ENCODE measurements around the gene DCAF17.
"Not testable (repeated sequence)": the region's sequence is repeated elsewhere in the genome, so short reads cannot be mapped to it uniquely, and the experiment has no call there.

DCAF17 gene

DNA sequence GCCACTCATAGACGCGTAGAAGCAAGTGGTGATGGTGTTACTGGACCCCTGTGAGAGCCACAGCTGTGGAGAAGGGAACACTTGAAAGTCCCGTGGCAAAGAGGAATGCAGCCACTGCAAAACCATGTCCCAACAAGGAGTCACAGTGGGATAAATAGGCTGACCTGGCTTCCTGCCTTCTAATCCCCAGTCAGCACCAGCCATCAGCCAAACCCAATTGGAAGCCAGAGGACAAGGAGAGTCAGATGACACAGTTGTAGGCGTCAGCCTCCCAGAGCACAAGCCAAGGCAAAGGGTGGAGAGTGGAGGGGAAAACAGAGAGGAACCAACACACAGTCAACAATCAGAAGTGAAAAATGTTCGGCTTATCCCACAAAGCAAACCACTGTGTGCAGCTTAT lies 82.8 kb downstream of the DCAF17 start:
- no peak for DNase-seq

DNA sequence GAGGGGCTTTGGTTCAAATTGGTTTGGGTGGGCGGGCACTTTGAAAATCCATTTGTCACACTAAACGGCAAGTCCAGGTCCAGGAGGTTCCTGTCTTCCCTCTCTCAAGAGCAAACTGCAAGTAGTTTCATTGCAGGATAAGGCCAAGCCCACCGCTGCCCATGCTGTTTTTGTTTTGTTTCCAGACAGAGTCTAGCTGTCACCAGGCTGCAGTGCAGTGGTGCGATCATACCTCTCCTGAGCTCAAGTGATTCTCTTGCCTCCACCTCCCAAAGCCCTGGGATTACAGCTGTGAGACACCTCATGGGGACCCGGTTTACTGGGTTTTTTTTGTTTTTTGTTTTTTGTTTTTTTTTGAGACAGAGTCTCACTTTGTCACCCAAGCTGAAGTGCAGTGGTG lies 86.4 kb downstream of the DCAF17 start:
- no peak for DNase-seq

DNA sequence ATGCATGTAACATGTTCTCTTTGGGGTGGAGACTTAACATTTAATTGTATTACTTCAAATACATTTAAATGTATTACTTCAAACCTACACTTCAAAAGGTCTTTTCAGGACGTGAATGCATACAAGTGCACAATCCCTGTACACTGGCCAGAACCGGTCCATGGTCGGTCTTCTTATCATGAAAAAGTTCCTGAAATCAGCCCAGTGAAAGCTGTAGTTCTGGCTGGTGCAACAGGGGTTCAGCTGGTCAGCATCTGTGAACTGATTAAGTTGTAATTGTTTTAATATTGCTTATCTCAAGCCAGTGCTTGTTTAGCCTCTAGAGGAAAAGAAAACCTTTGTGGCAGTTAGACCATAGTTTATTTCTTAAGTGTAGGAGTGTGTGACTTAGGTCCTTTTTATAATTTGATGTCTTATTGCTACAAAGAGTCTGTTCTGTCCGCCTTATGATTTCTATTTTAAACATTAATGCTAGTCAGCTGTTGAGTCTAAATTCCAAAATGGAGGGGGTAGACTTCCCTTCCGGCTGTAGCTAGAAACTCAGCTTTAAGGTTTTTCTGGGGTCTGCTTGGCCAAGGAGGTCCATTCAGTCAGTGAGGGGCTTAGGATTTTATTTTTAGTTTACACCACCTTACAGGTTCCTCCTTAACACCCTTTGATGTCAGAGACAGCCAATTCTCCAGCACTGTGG lies 87.5 kb downstream of the DCAF17 start:
- DNase-seq, result no peak

DNA sequence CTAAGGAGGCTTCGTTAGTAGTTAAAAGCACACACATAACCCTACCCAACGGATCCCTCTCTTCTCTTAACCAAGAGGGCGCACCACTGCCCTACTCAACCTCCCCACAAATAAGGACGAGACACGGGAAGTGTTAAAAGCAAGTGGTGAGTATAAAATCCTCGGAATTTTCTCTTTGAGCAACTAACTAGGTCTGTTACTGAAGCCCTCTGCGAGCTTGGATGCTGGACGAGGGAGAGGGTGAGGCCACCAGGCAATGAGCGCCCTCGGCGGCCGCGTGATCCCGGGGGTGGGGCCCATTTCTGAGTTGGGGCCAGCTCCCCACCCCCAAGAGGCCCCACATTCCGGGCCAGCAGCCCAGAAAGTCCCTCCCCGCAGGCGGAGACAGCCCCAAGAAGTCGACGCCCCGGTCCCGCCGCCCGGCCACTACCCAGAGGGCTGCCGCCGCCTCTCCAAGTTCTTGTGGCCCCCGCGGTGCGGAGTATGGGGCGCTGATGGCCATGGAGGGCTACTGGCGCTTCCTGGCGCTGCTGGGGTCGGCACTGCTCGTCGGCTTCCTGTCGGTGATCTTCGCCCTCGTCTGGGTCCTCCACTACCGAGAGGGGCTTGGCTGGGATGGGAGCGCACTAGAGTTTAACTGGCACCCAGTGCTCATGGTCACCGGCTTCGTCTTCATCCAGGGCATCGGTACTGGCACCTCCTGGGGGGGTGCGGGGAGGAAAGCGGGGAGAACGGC lies 88.2 kb downstream of the DCAF17 start, which contains the start of gene CYBRD1:
TSS of gene CYBRD1 (plus strand) at position 423 of the 736 bp plus-strand sequence. CDS start at position 495, 72 bp downstream.
- DNase-seq, result no peak

DNA sequence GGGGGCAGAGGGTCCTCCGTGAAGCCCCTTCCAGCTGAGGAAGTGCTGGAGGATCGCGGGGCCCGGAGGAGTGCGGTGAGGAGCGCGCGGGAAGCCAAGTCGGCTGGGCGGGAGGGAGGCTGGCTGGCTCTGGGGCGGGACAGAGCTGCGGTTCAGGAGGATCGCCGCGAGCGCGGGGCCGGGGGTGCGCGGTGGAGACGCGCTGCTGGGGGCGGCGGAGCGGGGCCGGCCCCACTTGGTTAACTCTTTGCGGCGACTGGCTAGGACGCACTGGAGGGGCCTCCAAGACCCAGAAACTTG lies 88.7 kb downstream of the DCAF17 start:
- no peak for DNase-seq

DNA sequence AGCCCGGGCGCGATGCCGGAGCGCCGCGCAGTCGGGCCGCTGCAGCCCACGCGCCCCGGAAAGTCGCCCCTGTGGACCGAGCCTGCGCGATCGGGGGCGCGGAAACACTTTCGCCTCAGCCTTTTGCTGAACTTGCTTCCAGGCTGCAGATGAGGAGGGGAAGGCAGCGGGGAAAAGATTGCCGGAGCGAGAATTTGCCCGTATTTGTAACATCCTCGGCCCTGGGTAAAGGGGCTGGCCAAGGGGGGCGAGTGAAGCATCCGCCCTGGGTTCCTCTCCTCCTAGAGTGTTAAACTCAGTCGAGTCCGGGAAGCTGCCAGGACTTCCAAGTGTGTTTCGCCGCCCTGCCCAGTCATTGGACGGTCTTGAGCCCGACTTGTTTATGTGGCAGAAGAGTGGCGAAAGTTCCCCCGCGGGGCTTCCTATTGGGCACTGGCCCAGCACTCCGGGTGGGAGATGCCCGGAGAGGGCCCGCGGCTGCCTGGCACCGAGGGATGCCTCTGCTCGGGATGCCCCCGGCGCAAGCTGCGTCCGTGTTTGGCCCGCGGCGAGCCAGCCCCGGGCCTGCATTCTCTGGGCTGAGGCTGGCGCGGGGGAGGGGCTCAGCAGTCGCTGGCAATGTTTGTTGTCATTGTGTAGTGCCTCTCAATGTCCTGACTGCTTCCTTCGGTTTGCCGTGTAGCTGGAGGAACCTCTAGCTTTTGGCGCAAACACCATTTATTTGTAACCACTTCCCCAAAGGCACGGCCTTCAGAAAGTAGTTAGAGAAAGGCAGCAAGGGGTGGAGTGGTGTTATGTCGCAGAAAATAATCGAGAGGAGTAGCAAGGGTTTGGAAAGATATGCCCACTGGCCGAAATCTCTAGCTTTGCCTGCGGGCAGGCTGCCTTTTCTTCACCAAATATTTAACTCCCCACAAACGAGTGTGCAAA lies 89.3 kb downstream of the DCAF17 start:
- no peak for DNase-seq

DNA sequence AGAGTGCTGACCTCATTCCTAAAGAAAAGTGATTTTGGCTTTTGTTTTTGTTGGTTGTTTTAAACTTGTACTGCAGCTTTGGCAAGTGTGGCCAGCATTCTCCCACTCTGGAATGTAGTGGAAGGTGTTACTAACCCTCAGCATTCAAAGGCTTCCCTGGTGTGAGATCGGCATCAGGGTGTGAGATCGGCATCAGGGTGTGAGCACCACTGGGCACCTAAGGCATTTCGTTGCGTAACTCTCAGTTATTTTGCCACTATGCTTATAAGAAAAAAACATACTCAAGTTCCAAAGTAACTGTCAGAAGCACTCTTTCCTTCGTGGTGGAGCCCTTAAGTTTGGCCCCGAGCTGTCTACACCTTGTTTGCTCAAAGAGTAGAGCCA lies 90.0 kb downstream of the DCAF17 start:
- no peak for DNase-seq

DNA sequence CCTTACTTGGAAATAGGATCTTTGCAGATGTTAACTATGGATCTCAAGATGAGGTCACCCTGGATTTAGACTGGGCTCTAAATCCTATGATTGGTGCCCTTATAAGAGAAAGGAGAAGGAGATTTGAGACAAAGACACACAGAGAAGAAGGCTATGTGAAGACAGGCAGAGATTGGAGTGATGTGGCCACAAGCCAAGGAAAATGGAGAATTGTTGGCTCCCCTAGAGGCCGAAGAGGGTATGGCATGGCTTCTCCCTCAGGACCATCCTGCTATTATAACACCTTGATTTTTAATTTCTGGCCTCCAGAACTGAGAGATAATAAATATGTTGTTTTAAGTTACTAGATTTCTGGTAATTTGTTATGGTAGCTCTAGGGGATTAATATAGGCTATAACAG lies 95.9 kb downstream of the DCAF17 start:
- no peak for DNase-seq

DNA sequence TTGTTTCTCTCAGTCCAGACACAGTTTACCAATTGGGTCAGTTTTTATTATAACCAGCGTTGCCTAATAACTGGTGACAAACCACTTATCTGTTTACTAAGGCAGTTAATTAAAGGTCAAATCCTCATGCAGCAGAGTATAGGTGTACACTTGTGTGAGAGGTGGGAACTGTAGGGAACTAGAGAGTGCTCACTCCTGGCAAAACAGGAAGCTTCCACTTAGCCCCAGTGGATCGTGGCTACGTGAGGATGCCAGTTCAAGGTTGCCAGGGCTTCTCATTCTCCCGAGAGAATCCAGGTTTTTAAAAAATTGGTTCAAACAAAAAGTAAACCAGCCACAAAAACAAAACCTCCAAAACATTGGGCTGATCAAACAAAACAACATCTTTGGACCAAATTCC lies 96.4 kb downstream of the DCAF17 start:
- no peak for DNase-seq

DNA sequence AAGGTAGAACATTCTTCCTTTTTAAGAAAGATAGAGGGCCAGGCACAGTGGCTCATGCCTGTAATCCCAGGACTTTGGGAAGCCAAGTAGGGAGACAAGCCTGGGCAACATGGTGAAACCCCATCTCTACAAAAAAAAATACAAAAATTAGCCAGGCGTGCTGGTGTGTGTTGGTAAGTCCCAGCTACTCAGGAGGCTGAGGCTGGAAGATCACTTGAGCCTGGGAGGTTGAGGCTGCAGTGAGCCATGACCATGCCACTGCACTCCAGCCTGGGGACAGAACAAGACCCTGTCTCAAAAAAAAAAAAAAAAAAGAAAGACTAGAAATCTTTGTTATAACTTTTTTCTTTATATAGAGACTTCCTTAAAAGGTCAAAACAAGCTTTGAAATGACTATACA lies 96.8 kb downstream of the DCAF17 start:
- not testable (repeated sequence) for DNase-seq

DNA sequence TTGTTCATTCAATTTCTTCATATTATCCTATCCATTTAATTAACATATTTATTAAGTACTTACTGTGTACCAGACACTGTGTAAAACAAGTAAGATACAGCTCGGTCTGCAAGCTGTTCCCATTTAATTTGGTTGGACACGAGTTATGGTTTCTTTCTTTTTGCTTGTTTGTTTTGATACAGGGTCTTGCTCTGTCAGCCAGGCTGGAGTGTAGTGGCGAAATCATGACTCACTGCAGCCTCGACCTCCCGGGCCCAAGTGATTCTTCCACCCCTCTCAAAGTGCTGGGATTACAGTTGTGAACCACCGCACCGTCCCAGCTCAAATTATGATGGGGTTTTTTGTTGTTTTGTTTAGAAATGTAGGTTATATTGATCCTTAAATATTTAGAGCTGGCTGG lies 97.3 kb downstream of the DCAF17 start:
- DNase-seq, result no peak

DNA sequence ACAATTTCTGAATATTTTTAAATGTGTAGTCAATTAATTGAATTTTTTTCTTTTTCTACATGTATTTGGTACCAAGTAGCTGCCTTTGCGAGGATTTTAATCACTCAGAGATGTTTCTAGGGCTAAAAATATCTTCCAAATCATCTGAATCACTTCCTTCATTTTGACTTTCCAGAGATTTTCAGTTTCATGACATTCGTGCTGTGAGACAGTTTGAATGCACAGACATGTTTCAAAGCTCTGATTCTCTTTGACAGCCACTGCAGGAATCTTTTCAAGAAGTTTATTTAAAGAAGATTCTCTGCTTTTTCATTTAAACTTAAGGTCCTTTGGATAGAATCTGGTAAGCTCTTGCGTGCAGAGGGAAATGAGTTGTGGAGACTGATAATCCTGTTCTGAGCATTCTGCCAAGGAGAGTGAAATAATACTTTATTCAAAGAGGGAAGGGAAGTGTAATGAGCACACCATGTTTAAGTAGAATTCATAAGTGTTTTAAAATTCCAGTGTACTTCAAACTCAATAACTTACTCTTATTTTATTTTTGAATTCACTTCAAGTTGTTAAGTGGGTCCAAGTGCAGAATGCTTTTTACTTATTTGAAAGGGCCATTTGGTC lies 97.9 kb downstream of the DCAF17 start:
- no peak for DNase-seq

DNA sequence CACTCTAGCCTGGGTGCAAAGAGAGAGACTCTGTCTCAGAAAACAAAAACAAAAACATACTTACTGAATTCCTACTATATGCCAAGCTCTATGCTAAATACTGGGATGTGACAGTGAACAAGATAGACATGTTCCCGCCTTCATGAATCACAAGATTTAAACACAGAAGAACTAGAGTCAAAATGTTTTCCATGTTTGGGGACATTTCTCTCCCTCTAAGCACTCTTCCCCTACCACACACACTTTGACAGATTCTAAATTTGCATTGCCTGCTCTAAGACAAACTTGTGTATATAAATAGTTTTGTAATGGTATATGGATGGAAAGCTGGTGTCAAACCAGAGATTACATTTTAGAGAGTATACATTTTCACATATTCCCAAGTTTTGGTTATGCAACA lies 99.3 kb downstream of the DCAF17 start:
- no peak for DNase-seq

Measured in NCI-H187 treated with DMSO at 0.1 percent for 48 hours (cell line).